ENCODE measurements around the gene STON1. TPM values are rescaled to one million over a fixed set of nuclear protein-coding genes. Genes with fewer than 3 reads are reported as not detected.

STON1 gene
- total and polyA plus RNA-seq, 2 of the 4 experiments (the other 2 are of a cell fraction): 4.0 to 5.7 TPM

GRCh38 chr2:48507111-48507510 lies 22.8 kb upstream of the STON1 start:
- Histone ChIP-seq H2AFZ (replicated peaks; ENCODE audit: low read length, poor library complexity) (no peak overlapping the region), H3K14ac (replicated peaks; ENCODE audit: low read depth, low read length) (no peak overlapping the region), H3K9me3 (ENCODE audit: control insufficient read depth, insufficient read depth, low read length) (no peaks in the 10 kb centered on the region), H3K56ac (ENCODE audit: extremely low read depth, insufficient read depth, low read length) (no peak overlapping the region), H4K20me1 (ENCODE audit: insufficient read depth, low read length) (no peaks in the 10 kb centered on the region), H2BK120ac (ENCODE audit: low read depth, low read length) (no peak overlapping the region), H4K8ac (ENCODE audit: low read depth in 2 of 2, low read length in 2 of 2) (no peak overlapping the region), H3K4me2 (ENCODE audit: low read depth, low read length) (no peak overlapping the region), H2AK5ac (ENCODE audit: low read depth, low read length) (no peak overlapping the region), H2AK9ac (replicated peaks; ENCODE audit: low read depth, low read length, poor library complexity) (no peak overlapping the region), H3K79me1 (ENCODE audit: low read depth in 1 of 2, low read length in 2 of 2) (peaks cover 0 to 5% of the 10 kb centered on the region in 2 experiments; a peak in 2 of 4 replicates), H2BK15ac (ENCODE audit: low read depth, low read length) (no peak overlapping the region), H3K4ac (ENCODE audit: low read depth, low read length) (0 out of 2 replicates have a peak overlapping the region, but pooled peaks have one; percentile 8), H3K27ac (ENCODE audit: insufficient read depth, low read length) (no peak overlapping the region), H4K91ac (ENCODE audit: insufficient read depth, low read depth, low read length) (no peak overlapping the region), H3K9ac (ENCODE audit: low read depth, low read length) (no peak overlapping the region), H3K4me1 (ENCODE audit: control insufficient read depth, insufficient read depth, low read length) (peaks cover 13% of the 10 kb centered on the region), H3K4me3 (ENCODE audit: insufficient read depth, low read depth, low read length) (no peak overlapping the region), H2BK20ac (ENCODE audit: low read depth, low read length) (no peak overlapping the region), H3K27me3 (ENCODE audit: control insufficient read depth, insufficient read depth, low read length) (no peaks in the 10 kb centered on the region), H4K5ac (ENCODE audit: low read depth, low read length) (no peak overlapping the region), H2BK5ac (ENCODE audit: low read depth, low read length, poor library complexity, severe bottlenecking) (no peak overlapping the region), H3K23ac (ENCODE audit: low read depth, low read length) (no peak overlapping the region), H3K36me3 (ENCODE audit: control insufficient read depth, insufficient read depth, low read length) (peaks cover 4% of the 10 kb centered on the region), H3K18ac (ENCODE audit: low read depth, low read length) (no peak overlapping the region), H3K9me1 (ENCODE audit: insufficient read depth, low read length) (no peaks in the 10 kb centered on the region)
- WGBS, 2 experiments (ENCODE audit: extremely low coverage in 2 of 2, insufficient read length in 1 of 2): 67% methylated on average over 1 of the region's 4 CpGs; no CpG with 5 or more reads in 1 of the 2 experiments
- POLR2A ChIA-PET (ENCODE audit: unreplicated experiment): no interaction called here
- DNase-seq: no peak
- BruUV-seq (replicated peaks): no TSS peak
- CTCF ChIA-PET: no interaction called here
- dilution Hi-C loops (cut with HindIII; ENCODE audit: low sequenced_read_pairs, unreplicated experiment): no loop called here
- in situ Hi-C loops (cut with MboI; ENCODE audit: low sequenced_read_pairs): no loop called here
- no peak for ATAC-seq (ENCODE audit: low read depth)
- intact Hi-C loops (cut with micrococcal nuclease): no loop called here
- no peak for TF ChIP-seq RAD21 (IDR thresholded peaks at IDR 0.05; ENCODE audit: low read length)
- TF ChIP-seq SMC3 (IDR thresholded peaks at IDR 0.05; ENCODE audit: low read depth, low read length): no peak
- TF ChIP-seq RFX5 (IDR thresholded peaks at IDR 0.05; ENCODE audit: low read depth, low read length): no peak
- TF ChIP-seq MAFK (IDR thresholded peaks at IDR 0.05; ENCODE audit: low read depth, low read length): no peak
- no peak for TF ChIP-seq POLR2A (IDR thresholded peaks at IDR 0.05; ENCODE audit: low read depth, low read length)
- no peak for TF ChIP-seq RCOR1 (IDR thresholded peaks at IDR 0.05; ENCODE audit: insufficient replicate concordance, low read length)
- no peak for TF ChIP-seq MXI1 (IDR thresholded peaks at IDR 0.05; ENCODE audit: borderline replicate concordance, low read depth, low read length)
- TF ChIP-seq CHD1 (IDR thresholded peaks at IDR 0.05; ENCODE audit: low read depth, low read length): no peak
- no peak for TF ChIP-seq CTCF (conservative IDR thresholded peaks at IDR 0.05; ENCODE audit: low read depth, low read length)
- no peak for TF ChIP-seq MAZ (IDR thresholded peaks at IDR 0.05; ENCODE audit: borderline replicate concordance, low read depth, low read length)
- TF ChIP-seq BHLHE40 (IDR thresholded peaks at IDR 0.05; ENCODE audit: low read depth, low read length): no peak
- TF ChIP-seq NFE2L2 (IDR thresholded peaks at IDR 0.05; ENCODE audit: low read depth, low read length): no peak
- TF ChIP-seq USF2 (IDR thresholded peaks at IDR 0.05; ENCODE audit: low read depth, low read length): no peak
- TF ChIP-seq FOS (IDR thresholded peaks at IDR 0.05; ENCODE audit: low read depth, low read length): no peak
- TF ChIP-seq CEBPB (IDR thresholded peaks at IDR 0.05; ENCODE audit: low read depth, low read length): no peak
- no peak for TF ChIP-seq ELK1 (IDR thresholded peaks at IDR 0.05; ENCODE audit: borderline replicate concordance, low read depth, low read length)
